Measurements from ENCODE around the gene PRR18. TPM values are rescaled to one million over a fixed set of nuclear protein-coding genes. Genes with fewer than 3 reads are reported as not detected.

The PRR18 gene
- total RNA-seq, 1 experiment from 2014 or later, result not detected

GRCh38 chr6:166270706-166271375 is 37.4 kb downstream of the PRR18 start:
- TF ChIP-seq CTCF (conservative IDR thresholded peaks at IDR 0.05), result no peak
- H3K9me3 Mint-ChIP-seq, result no peaks in the 10 kb centered on the region; a peak in 1 of 5 replicates
- H3K79me2 ChIP-seq (ENCODE audit: insufficient read depth, low read length), result no peaks in the 10 kb centered on the region
- H4K20me1 ChIP-seq (ENCODE audit: control insufficient read depth, insufficient read depth, insufficient read length), result no peaks in the 10 kb centered on the region
- H2BK20ac ChIP-seq (ENCODE audit: low read depth, low read length, poor library complexity, severe bottlenecking), result no peak overlapping the region
- no peak overlapping the region for H2BK12ac ChIP-seq (ENCODE audit: insufficient read length, low read depth, low read length)
- H3K4ac ChIP-seq (ENCODE audit: low read depth, low read length), result no peak overlapping the region
- H3K4me1 Mint-ChIP-seq, result peaks cover 12 to 14% of the 10 kb centered on the region in 2 experiments
- H4K8ac ChIP-seq (replicated peaks; ENCODE audit: insufficient read length, low read depth, low read length), result no peak overlapping the region
- no CpG with 5 or more reads among the region's 10 CpGs for WGBS (ENCODE audit: extremely low coverage, insufficient read length, low lambda C conversion rate)
- peaks cover 2% of the 10 kb centered on the region; the same call in 1 of the 2 replicates for H3K27me3 ChIP-seq (ENCODE audit: insufficient read depth, low read length)
- H3K4me1 ChIP-seq (ENCODE audit: insufficient read depth, low read length), result no peaks in the 10 kb centered on the region
- no peaks in the 10 kb centered on the region for H3K23me2 ChIP-seq (ENCODE audit: insufficient read length, low read depth, low read length, poor library complexity, severe bottlenecking)
- H3K56ac ChIP-seq (ENCODE audit: insufficient read length, low read depth, low read length), result no peak overlapping the region
- no peak overlapping the region for H3K4me2 ChIP-seq (ENCODE audit: insufficient read depth, insufficient read length, low read length)
- no peak overlapping the region for H3K9ac ChIP-seq (ENCODE audit: extremely low read depth, insufficient read length, low read length)
- no peaks in the 10 kb centered on the region for H3K79me1 ChIP-seq (ENCODE audit: insufficient read depth, low read depth, low read length, poor library complexity, severe bottlenecking)
- no peak overlapping the region for H3K4me3 Mint-ChIP-seq
- H2AK5ac ChIP-seq (ENCODE audit: insufficient read length, low read length), result no peak overlapping the region
- H3T11ph ChIP-seq (ENCODE audit: low read length), result no peak overlapping the region
- H3K14ac ChIP-seq (ENCODE audit: insufficient read depth, low read length), result no peak overlapping the region; the same call in 1 of the 2 replicates
- no peak overlapping the region for H2BK5ac ChIP-seq (ENCODE audit: insufficient read length, low read length)
- no peak overlapping the region for H3K18ac ChIP-seq (ENCODE audit: insufficient read length, low read depth, low read length)
- H3K9me3 ChIP-seq (ENCODE audit: control insufficient read depth, low read depth, low read length), result no peaks in the 10 kb centered on the region
- no peak overlapping the region for H2BK15ac ChIP-seq (ENCODE audit: low read depth, low read length)
- no peaks in the 10 kb centered on the region for H3K36me3 Mint-ChIP-seq (ENCODE audit: insufficient read depth in 1 of 3, low read depth in 3 of 3)
- H3K27ac ChIP-seq (ENCODE audit: insufficient read length, low read depth, low read length), result no peak overlapping the region
- DNase-seq, result no peak
- H2AFZ ChIP-seq (ENCODE audit: low read length), result no peak overlapping the region
- no peak overlapping the region for H2BK120ac ChIP-seq (ENCODE audit: low read depth, low read length, poor library complexity, severe bottlenecking)
- no peak overlapping the region for H4K91ac ChIP-seq (ENCODE audit: insufficient read length, low read depth, low read length)
- peaks cover 75% of the 10 kb centered on the region for H3K27me3 Mint-ChIP-seq (ENCODE audit: low read depth)
- H4K5ac ChIP-seq (ENCODE audit: insufficient read length, low read depth, low read length), result no peak overlapping the region
- no peak overlapping the region; a peak in 1 of 7 replicates for H3K27ac Mint-ChIP-seq
- no peak overlapping the region for H3K23ac ChIP-seq (ENCODE audit: insufficient read length, low read depth, low read length)
